ENCODE measurements around the gene DNAJC1.

Gene DNAJC1

DNA sequence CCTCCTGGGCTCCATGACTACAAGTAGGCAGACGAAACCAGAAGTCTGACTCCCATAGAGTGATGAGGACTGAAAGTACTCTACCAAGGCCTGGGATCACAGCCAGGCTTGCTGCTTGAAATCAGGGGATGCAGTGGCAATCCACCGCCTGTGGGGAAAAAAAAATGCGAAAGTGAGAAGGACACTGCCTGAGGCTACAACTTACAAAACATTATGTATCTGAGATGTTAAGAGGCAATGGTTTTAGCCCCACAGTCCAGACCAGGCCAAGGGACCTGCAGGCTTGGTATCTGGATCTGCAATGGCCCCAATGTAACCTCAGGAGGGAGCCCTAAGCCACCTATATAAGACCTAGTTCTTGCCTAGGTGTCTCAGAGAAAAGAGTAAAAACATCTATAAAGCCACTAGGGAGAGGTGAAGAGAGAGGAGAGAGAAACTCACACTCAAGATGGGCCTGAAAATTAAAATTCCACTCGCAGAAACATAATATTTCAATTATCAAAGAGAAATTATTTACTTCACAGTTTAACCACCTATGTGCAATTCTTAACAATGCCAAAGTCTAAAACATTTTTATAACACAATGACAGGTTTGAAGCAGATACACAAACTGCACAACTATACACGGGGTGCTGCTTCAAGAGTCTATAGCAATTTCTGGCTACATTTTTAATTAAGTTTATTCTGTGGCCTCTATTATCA lies 13.9 kb downstream of the DNAJC1 start:
- H3K4me3 ChIP-seq (ENCODE audit: low read depth, low read length), result no peak overlapping the region
- TF ChIP-seq, protein P1, sequence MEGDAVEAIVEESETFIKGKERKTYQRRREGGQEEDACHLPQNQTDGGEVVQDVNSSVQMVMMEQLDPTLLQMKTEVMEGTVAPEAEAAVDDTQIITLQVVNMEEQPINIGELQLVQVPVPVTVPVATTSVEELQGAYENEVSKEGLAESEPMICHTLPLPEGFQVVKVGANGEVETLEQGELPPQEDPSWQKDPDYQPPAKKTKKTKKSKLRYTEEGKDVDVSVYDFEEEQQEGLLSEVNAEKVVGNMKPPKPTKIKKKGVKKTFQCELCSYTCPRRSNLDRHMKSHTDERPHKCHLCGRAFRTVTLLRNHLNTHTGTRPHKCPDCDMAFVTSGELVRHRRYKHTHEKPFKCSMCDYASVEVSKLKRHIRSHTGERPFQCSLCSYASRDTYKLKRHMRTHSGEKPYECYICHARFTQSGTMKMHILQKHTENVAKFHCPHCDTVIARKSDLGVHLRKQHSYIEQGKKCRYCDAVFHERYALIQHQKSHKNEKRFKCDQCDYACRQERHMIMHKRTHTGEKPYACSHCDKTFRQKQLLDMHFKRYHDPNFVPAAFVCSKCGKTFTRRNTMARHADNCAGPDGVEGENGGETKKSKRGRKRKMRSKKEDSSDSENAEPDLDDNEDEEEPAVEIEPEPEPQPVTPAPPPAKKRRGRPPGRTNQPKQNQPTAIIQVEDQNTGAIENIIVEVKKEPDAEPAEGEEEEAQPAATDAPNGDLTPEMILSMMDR (IDR thresholded peaks at IDR 0.05; ENCODE audit: borderline replicate concordance, insufficient read depth, low read depth, low read length), result peak; percentile 60; the same call in 1 of the 2 replicates

DNA sequence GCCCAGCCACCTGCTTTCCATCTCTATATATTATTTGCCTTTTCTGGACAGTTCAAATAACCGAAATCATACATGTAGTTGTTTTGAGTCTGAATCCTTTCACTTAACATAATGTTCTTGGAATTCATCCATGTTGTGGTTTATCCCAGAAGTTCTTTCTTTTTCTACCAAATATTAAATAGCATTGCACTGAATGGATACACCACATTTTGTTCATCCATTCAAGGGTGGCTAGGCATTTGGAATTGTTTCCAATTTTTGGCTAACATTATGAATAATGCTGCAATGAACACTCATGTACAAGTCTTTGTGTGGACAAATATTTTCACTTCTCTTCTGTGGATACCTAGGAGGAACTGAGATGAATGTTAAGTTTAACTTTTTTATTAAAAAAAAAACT lies 18.0 kb downstream of the DNAJC1 start:
- H3K4me3 ChIP-seq (ENCODE audit: low read depth, low read length), result no peak overlapping the region
- TF ChIP-seq, protein P1 (IDR thresholded peaks at IDR 0.05; ENCODE audit: borderline replicate concordance, insufficient read depth, low read depth, low read length), result no peak

DNA sequence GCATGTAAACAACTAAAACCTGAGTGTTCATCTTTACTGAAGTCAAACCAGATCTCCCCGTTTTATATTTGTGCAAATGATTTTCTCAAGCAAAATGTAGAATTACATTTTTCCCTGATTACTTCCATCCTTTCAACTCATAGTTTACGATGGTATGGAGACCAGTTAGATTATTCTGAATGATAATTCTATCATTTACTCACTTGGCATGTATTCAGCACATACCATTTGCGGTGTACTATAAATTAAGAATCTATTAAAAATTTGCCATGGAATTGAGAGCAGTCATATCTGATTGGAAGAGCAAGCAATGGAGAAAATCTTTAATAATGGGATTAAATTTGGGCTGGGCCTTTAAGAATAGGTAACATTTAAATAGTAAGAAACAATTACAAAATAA lies 22.4 kb downstream of the DNAJC1 start:
- TF ChIP-seq, protein P1 (IDR thresholded peaks at IDR 0.05; ENCODE audit: borderline replicate concordance, insufficient read depth, low read depth, low read length), result no peak

DNA sequence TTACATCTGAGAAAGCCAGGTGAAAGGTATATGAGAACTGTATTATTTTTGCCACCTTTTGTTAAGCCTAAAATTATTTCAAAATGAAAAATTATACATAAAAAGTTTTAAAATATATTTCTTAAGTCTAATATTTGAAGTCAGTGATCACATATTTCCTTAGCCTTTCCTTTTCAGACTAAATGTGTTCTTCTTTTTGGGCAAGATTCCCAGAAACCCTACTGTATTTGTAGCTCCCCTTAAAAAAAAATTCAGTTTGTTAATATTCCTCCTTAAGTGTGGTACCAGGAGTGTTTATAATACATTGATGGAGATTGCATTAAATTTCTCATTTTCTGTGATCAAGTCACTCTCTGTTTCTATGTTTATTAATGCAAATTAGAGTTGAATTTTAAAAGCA lies 22.8 kb downstream of the DNAJC1 start:
- TF ChIP-seq, protein P1 (IDR thresholded peaks at IDR 0.05; ENCODE audit: borderline replicate concordance, insufficient read depth, low read depth, low read length), result no peak
- no peak overlapping the region for H3K4me3 ChIP-seq (ENCODE audit: low read depth, low read length)

More for the DNA sequence above, 22.4 kb downstream of the DNAJC1 start:
- no peak overlapping the region for H3K4me3 ChIP-seq (ENCODE audit: low read depth, low read length)

DNA sequence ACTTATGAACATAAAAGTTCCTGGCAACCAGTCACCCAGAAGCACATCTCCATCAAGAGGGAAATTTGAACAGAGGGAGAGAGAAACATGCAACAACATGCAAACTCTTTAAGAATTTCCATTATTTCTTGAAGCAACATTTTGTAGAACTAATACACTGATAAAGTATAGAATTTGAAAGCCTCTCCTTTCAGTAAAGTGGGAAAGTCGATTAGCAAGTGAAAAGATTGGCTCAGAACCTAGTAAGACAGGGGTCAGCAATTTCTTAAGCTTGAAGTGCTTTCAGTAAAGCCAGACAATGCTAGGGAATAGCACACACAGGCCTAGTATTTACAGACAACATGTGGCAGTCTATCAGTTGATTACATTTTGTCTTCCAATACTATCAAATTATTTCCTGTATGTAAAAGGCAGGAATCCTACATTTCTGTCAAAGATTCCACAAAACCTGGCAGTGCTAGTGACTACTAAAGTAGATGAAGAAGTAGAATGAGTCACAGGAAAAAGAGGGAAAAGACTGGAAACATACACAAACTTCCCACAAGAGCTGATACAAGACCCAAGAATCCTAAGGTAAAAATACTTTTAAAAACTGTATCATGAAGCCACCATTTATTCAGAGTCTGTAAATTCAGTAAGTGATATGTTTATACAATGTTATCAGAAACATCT lies 25.2 kb downstream of the DNAJC1 start:
- TF ChIP-seq, protein P1 (IDR thresholded peaks at IDR 0.05; ENCODE audit: borderline replicate concordance, insufficient read depth, low read depth, low read length), result no peak
- no peak overlapping the region for H3K4me3 ChIP-seq (ENCODE audit: low read depth, low read length)

DNA sequence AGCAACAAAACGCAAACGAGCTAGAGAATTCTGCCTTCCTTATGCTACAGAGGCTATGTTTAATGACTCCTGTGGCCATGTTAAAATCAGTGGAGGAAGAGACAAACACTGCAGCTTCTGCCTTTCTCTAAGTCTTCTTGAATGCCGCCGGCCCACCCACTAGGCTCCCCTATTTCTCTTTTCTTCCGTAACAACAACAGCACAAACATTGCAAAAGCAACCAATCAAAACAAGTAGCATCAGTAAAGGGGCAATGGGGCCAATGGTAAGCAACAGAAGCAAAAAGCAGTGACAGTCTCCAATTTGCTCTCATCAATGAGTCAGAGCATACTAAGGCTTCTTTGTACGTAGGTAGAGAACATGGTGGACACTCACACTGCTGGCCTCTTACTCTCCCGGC lies 26.8 kb downstream of the DNAJC1 start:
- H3K4me3 ChIP-seq (ENCODE audit: low read depth, low read length), result no peak overlapping the region
- TF ChIP-seq, protein P1 (IDR thresholded peaks at IDR 0.05; ENCODE audit: borderline replicate concordance, insufficient read depth, low read depth, low read length), result no peak

DNA sequence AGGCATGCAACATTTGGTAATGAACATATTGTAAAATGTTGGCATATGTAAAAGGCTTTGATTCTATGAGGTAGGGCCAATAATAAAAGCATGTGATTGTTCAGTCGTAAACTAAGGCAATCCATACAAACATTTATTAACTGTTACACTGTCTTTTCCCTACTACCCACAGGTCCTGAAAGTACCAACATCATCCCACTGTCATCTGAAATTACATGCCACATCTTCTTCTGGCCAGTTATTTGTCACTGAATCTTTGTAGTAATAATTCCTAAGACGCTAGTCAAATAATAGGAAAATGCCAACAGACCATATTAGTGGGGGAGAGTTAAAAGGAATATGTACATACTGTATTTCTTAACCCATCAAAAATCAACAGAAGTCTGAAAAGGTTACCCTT lies 27.2 kb downstream of the DNAJC1 start:
- no peak overlapping the region for H3K4me3 ChIP-seq (ENCODE audit: low read depth, low read length)
- TF ChIP-seq, protein P1 (IDR thresholded peaks at IDR 0.05; ENCODE audit: borderline replicate concordance, insufficient read depth, low read depth, low read length), result no peak

Measured in GM12875 (cell line).